HG02852 (cell line): ENCODE data around the gene SPTBN5.

ENCODE experiments used
- ATAC-seq: cut with Tn5 transposase; IDR thresholded peaks from one replicate; pipeline ENCODE4 v1.9.1; 2021; ENCODE audit warnings: mild to moderate bottlenecking, moderate library complexity; ENCODE audit not compliant: unreplicated experiment

The SPTBN5 gene

DNA sequence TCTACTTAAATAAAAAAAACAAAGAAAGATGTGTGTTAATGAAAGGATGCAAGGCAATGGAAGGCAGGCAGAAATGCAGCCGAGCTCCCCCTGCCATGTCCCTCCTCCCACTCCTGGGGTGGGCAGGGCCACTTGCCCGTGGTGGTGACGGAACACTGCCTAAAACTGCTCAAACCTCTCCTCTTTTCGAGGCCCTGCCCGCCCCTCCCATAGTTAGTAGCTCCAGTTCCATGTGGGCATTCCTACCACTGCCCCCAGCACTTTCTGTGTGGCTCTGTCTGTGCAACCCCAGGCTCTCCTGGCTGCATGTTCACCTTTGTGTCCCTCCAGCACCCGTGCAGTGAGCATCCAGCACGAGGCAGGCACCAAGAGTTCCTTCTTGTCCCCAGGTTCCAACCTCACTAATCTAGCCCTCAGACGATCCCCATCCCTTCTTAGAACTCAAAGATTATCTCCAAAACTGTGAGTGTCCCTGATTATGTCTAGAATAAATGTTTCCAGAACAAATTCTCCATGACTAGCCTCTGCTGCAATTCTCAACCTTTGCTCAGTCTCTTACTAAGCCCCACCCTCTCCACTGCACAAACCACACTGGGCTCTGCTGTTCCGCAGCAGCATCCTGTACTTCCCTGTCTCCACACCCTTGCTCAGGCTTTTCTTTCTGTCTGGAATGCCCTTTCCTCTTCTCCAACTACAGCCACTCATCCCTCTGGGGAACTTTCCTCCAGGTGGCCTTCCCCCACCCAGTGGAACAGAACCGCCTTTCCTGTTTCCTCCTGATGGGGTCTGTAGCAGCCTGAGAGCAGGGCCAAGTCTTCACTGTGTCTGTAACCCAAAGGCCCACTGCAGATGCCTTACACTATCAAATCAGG is 32.6 kb upstream of the SPTBN5 start:
- no peak for ATAC-seq

DNA sequence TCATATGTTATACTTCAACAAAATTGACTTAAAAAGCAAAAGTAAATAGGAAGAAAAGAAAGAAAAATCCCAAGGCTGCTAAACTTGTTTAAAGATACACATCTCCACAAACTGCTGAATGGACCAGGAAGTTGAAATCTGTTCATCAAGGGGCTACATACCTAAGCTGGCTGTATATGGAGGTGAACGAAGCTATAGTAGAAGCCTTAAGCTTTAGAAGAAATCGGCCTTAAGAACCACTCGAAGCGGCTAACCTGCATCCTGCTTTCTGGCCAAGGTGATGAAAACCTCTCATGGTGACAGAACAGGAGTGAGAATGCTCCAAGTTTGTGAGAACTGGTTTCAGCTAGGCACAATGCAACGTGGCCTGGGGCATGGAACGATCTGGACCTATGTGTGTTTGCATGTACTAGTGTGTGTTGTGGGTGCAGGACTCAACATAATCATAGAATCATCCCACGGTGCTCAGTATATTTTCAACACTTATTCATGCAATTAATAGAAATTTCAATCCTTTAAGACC is 31.3 kb upstream of the SPTBN5 start:
- ATAC-seq: no peak

- no peak for ATAC-seq
These were observed 29.6 kb upstream of the SPTBN5 start for GRCh38 chr15:41923401-41923997.

GRCh38 chr15:41922353-41922752 is 28.5 kb upstream of the SPTBN5 start:
- ATAC-seq: no peak

DNA sequence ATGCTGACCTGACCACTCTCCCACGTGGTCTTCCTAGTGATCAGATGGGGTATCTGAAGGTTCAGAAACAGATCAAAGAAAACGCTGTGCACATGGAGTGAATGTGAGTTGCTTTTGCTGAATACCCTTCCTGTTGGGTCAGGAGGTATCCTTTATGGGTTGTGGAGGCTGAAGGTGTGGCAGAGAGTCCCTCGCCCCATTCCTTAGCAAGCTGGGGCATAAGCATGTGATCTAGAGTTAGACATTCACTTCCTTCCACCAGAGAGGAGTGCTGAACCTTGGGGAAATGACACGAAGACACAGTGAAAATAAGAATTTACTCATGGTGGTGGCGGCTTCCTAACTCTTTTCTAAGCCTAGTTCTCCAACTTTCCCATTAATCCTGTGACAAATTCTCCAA is 27.8 kb upstream of the SPTBN5 start:
- no peak for ATAC-seq

DNA sequence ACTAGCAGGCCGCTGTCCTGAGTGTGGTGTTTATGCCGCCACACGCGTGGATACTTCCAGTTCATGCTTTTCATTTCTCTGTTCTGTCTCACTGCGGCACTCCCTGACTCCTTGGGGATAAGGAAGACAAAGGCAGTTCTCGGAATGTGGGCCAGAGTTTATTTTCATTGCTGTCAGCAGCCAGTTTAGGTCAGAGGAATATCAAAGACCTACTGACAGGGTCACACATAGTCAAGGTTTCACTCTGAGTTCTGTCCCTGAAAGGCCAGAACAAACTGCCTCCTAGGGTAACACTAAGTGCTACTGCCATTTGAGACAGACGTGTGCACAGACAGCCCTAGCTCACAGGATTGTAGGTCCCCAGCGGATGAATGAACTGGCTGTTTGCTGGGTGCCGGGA is 27.3 kb upstream of the SPTBN5 start:
- no peak for ATAC-seq

- ATAC-seq: no peak
These were observed 26.2 kb upstream of the SPTBN5 start for GRCh38 chr15:41919954-41920538.

- no peak for ATAC-seq
These were observed 25.5 kb upstream of the SPTBN5 start for GRCh38 chr15:41919201-41919820.

DNA sequence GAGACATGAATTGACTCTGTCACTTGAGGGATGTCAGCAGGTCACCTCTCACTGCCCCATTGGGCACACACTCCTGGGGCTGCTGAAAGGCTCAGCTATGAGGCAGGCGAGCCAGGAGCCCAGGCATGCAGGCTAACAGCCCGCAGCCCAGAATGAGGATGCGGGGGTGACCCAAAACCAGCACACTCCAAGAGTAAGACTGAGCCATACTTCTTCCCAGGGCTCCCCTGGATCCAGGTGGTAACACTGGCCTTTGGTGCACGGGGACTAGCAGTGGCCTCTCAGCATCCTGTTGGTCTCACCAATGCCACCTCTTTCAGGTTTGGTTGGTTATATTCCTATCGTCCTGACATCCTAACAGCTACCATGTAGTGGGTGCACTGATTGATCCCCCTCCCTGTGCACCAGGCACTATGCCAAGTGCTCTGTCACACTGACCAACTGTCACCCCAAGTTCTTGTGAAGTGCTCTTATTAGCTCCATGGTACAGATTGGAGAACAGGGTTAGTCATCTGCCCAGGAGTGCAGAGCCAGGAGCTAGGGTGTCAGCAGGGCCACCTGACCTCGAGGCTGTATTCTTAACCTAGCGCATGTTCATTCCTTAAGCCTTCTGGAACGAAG is 24.8 kb upstream of the SPTBN5 start:
- ATAC-seq: no peak

- no peak for ATAC-seq
These were observed 24.0 kb upstream of the SPTBN5 start for GRCh38 chr15:41917767-41918430.

DNA sequence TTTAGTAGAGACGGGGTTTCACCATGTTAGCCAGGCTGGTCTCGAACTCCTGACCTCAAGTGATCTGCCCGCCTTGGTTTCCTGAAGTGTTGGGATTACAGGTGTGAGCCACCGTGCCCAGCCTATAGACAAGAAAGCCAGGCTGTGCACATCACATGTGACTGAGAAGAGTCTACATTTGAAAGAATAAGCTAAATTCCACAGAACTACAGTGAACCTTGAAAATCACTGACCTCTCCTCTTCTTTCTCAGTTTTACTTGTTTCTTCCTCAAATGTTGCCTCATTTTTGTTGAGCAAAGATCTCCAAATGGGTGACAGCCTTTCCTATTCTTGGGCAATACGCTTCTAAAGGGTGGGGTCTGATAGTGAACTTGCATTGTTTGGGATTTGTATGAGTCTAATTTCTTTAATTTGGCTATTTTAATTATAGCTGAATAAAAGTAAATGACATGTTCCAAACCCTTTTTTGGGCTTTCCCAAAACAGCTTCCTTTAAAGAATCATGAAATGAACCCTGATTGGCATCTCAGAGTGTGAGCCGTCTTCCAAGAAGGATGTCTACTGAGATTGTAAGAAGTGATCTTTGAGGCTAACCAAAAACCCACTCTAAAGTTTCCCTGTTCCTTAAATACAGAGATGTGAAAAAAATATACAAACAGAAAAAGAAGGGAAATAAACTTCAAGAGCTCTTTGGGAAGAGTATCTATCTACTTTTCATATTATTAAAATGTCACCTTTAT is 21.6 kb upstream of the SPTBN5 start:
- no peak for ATAC-seq

GRCh38 chr15:41914411-41914810 is 20.6 kb upstream of the SPTBN5 start:
- no peak for ATAC-seq

GRCh38 chr15:41913256-41913655 is 19.4 kb upstream of the SPTBN5 start:
- no peak for ATAC-seq

DNA sequence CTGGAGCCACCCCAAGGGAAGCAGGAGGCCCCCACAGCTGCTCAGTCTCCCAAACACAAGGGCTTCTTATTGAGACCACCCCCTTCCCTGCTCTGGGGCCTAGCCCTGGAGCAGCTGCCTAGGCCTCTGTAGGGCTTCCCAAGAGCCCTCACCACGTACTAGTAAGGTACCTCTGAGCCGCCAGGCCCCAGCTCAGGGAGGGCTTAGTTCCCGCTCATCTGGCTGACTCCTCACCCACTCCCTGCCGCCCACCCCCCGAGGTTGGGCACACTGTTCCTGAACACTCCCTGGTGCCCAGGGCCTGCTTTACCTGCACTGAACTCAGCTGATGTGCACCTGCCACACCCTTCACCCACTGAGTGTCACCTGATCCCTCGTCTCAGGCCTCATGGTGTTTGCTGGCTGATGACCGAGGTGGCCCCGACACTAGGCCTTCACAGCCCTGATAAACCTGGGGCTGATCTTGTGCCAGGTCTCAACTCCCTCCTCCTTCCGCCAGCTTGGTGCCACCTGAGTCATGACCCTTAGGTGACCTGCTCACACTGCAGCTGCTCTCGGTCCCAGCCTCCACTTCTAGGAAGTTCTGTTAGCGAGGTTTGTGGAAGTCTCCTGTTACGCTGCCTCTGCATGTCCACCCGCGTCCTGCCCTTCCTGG is 18.0 kb upstream of the SPTBN5 start:
- ATAC-seq: no peak

DNA sequence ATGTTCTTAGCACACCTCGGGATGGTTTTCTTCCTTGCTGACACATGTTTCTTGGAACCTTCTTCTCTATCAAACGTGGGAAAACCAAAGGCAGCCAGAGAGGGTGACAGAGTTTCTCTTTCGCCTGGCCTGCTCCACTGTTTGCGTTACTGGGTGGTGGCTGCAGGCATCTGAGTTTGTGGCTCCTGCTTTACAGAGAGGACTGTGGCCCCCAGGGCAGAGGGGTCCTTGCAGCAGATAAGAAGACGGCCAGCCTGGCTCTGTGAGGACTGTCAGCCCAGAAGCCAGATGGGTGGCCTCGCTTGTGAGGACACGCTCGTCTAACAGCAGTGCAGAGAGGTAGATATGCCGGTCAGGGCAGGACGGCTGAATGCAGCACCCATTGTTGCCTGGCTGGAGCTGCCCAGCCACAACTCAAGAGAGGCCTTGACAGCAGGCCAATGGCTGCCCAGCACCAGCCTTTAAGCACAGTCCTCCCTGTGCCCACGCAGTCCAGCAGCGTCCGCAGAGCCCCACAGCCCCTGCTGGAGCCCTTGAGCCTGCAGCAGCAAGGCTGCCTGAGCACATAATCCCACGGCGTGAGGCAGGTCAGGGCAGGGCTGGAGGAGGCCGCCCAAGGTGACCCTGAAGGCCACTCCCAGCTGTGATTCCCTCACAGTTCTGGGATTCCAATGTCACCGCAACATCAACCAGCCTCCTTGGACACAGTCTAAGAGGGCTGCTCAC is 15.0 kb upstream of the SPTBN5 start:
- no peak for ATAC-seq

- no peak for ATAC-seq
These were observed 13.3 kb upstream of the SPTBN5 start for GRCh38 chr15:41907141-41907540.

GRCh38 chr15:41906608-41907007 is 12.8 kb upstream of the SPTBN5 start:
- ATAC-seq: no peak

- ATAC-seq: no peak
These were observed 11.4 kb upstream of the SPTBN5 start for GRCh38 chr15:41905036-41905793.
